ENCODE measurements around the gene CXXC5.

DNA sequence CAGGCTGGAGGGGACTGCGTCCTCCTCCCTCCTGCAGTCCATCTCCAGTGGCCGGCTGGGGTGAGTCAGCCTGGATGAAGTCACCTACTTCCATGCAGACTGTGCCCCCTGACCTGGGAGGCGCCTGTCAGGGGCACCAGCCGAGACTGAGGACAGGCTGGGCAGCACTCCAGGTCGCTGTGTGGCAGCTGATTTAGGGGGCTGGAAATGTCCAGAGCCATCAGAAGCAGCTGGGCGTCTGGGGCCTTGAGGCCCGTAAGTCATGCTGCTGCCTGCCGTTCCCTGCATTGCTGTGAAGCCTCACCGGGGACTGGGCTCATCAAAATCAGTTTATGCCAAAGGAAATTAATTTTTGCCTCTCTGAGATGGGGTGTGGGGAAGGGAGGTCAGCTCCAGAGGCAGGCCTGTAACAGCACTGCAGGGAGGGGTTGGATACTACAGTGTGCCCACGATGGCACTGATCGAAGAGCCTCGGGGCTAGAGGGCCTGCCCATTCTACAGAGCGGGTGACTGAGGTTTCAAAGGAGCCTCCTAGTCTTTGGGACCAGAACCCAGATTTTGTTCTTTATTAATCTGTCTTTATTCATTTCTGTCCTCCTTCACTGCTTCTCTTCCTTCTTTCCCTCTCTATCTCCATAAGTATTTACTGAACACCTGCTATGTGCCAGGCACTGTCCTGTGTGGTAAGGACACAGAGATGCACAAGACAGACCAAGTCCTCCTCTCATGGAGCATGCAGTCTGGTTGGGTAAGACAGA is 77.1 kb downstream of the CXXC5 start:
- TF ChIP-seq, protein P1, sequence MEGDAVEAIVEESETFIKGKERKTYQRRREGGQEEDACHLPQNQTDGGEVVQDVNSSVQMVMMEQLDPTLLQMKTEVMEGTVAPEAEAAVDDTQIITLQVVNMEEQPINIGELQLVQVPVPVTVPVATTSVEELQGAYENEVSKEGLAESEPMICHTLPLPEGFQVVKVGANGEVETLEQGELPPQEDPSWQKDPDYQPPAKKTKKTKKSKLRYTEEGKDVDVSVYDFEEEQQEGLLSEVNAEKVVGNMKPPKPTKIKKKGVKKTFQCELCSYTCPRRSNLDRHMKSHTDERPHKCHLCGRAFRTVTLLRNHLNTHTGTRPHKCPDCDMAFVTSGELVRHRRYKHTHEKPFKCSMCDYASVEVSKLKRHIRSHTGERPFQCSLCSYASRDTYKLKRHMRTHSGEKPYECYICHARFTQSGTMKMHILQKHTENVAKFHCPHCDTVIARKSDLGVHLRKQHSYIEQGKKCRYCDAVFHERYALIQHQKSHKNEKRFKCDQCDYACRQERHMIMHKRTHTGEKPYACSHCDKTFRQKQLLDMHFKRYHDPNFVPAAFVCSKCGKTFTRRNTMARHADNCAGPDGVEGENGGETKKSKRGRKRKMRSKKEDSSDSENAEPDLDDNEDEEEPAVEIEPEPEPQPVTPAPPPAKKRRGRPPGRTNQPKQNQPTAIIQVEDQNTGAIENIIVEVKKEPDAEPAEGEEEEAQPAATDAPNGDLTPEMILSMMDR (IDR thresholded peaks at IDR 0.05; ENCODE audit: insufficient read depth, low read depth, low read length) = no peak
- TF ChIP-seq EZH2 (IDR thresholded peaks at IDR 0.05; ENCODE audit: insufficient read depth, low read length) = no peak
